ENCODE results near the gene CADM2. TPM values are rescaled to one million over a fixed set of nuclear protein-coding genes. Genes with fewer than 3 reads are reported as not detected.

CADM2 gene
- total RNA-seq, 1 experiment from 2014 or later = 0.47 TPM

DNA sequence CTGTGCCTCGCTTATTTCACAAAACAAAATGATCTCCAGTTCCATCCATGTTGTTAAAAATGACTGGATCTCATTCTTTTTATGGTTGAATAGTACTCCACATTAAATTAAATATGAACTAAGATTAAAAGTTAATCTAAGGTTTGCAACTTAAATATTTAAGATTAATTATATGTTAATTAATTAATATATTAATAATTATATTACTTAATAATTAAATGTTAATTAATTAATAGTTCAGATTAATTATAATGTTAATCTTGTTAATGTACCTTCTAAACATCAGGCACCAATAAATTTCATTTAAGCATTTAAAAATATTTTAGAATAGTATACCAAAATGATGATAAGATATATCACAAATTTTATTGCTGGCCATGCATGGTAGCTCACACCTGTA, 971.9 kb downstream of the CADM2 start:
- no peaks in the 10 kb centered on the region for H4K20me1 ChIP-seq (ENCODE audit: low read length)
- H3K4me2 ChIP-seq (ENCODE audit: low read length) = no peak overlapping the region
- no peaks in the 10 kb centered on the region for H3K27me3 ChIP-seq (ENCODE audit: low read length)
- H3K4me3 ChIP-seq (ENCODE audit: low read length) = no peak overlapping the region
- no peaks in the 10 kb centered on the region for H3K36me3 ChIP-seq (ENCODE audit: low read depth, low read length)
- TF ChIP-seq, protein P1, sequence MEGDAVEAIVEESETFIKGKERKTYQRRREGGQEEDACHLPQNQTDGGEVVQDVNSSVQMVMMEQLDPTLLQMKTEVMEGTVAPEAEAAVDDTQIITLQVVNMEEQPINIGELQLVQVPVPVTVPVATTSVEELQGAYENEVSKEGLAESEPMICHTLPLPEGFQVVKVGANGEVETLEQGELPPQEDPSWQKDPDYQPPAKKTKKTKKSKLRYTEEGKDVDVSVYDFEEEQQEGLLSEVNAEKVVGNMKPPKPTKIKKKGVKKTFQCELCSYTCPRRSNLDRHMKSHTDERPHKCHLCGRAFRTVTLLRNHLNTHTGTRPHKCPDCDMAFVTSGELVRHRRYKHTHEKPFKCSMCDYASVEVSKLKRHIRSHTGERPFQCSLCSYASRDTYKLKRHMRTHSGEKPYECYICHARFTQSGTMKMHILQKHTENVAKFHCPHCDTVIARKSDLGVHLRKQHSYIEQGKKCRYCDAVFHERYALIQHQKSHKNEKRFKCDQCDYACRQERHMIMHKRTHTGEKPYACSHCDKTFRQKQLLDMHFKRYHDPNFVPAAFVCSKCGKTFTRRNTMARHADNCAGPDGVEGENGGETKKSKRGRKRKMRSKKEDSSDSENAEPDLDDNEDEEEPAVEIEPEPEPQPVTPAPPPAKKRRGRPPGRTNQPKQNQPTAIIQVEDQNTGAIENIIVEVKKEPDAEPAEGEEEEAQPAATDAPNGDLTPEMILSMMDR (conservative IDR thresholded peaks at IDR 0.05; ENCODE audit: low read depth, low read length) = no peak
- no peak for TF ChIP-seq EZH2phosphoT487 (IDR thresholded peaks at IDR 0.05; ENCODE audit: borderline replicate concordance, low read length)
- TF ChIP-seq EZH2 (IDR thresholded peaks at IDR 0.05; ENCODE audit: low read length, unreplicated experiment) = no peak
- no peak overlapping the region for H3K27ac ChIP-seq (ENCODE audit: low read length)
- POLR2A ChIA-PET (ENCODE audit: unreplicated experiment) = no interaction called here
- ATAC-seq = no peak
- H3K9me3 ChIP-seq (ENCODE audit: low read length) = no peaks in the 10 kb centered on the region; the same call in 1 of the 2 replicates
- H3K79me2 ChIP-seq (ENCODE audit: low read length) = no peaks in the 10 kb centered on the region
- H2AFZ ChIP-seq (ENCODE audit: low read length) = no peak overlapping the region
- H3F3A ChIP-seq (ENCODE audit: low read length, unreplicated experiment) = no peaks in the 10 kb centered on the region
- no peaks in the 10 kb centered on the region for H3K9me2 ChIP-seq (replicated peaks; ENCODE audit: low read length)
- no peak overlapping the region for H3K9ac ChIP-seq (ENCODE audit: low read length)
- intact Hi-C loops (cut with micrococcal nuclease) = no loop called here
- CTCF ChIA-PET = no interaction called here
- DNase-seq = no peak
- no peaks in the 10 kb centered on the region for H3K4me1 ChIP-seq (ENCODE audit: insufficient read depth, low read length)
- no TSS peak for BruUV-seq (replicated peaks)

- no peak for ATAC-seq
- BruUV-seq (replicated peaks) = no TSS peak
- no peaks in the 10 kb centered on the region for H3K36me3 ChIP-seq (ENCODE audit: low read depth, low read length)
- no peaks in the 10 kb centered on the region for H3K27me3 ChIP-seq (ENCODE audit: low read length)
- H3K4me1 ChIP-seq (ENCODE audit: insufficient read depth, low read length) = no peaks in the 10 kb centered on the region
- H2AFZ ChIP-seq (ENCODE audit: low read length) = no peak overlapping the region
- no peak for DNase-seq
- no peaks in the 10 kb centered on the region for H3K79me2 ChIP-seq (ENCODE audit: low read length)
- CTCF ChIA-PET = no interaction called here
- H3K9me3 ChIP-seq (ENCODE audit: low read length) = no peaks in the 10 kb centered on the region; the same call in 1 of the 2 replicates
- no peak overlapping the region for H3K27ac ChIP-seq (ENCODE audit: low read length)
- no peaks in the 10 kb centered on the region for H3F3A ChIP-seq (ENCODE audit: low read length, unreplicated experiment)
- no peaks in the 10 kb centered on the region for H3K9me2 ChIP-seq (replicated peaks; ENCODE audit: low read length)
- no peak overlapping the region for H3K4me2 ChIP-seq (ENCODE audit: low read length)
- H4K20me1 ChIP-seq (ENCODE audit: low read length) = no peaks in the 10 kb centered on the region
- H3K9ac ChIP-seq (ENCODE audit: low read length) = no peak overlapping the region
- TF ChIP-seq, protein P1 (conservative IDR thresholded peaks at IDR 0.05; ENCODE audit: low read depth, low read length) = no peak
- TF ChIP-seq EZH2 (IDR thresholded peaks at IDR 0.05; ENCODE audit: low read length, unreplicated experiment) = no peak
- TF ChIP-seq EZH2phosphoT487 (IDR thresholded peaks at IDR 0.05; ENCODE audit: borderline replicate concordance, low read length) = no peak
- intact Hi-C loops (cut with micrococcal nuclease) = no loop called here
- POLR2A ChIA-PET (ENCODE audit: unreplicated experiment) = no interaction called here
- no peak overlapping the region for H3K4me3 ChIP-seq (ENCODE audit: low read length)
Observed at GRCh38 chr3:85933326-85933725, 974.5 kb downstream of the CADM2 start.

DNA sequence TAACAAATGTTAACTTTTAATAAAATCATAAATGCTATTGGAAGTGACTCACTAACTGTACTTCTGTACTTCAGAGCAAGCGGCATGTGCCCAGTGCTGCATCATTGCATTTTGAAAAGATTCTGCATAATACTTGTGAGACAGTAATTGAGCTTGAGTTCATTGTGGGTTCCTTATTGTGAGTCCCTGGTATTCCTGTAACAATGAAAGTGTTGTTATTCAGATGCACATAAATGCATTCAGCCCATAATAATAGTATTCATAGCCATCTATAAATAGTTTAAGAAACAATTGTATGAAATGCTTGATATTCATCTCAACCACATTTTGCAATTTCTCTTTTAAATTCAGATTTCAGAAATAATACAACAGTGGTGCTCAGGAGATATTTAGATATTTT, 976.4 kb downstream of the CADM2 start:
- Histone ChIP-seq H3K79me2 (ENCODE audit: low read length) (no peaks in the 10 kb centered on the region), H3K4me3 (ENCODE audit: low read length) (no peak overlapping the region), H2AFZ (ENCODE audit: low read length) (no peak overlapping the region), H3K4me1 (ENCODE audit: insufficient read depth, low read length) (no peaks in the 10 kb centered on the region), H3K9me3 (ENCODE audit: low read length) (no peaks in the 10 kb centered on the region; the same call in 1 of the 2 replicates), H3K36me3 (ENCODE audit: low read depth, low read length) (no peaks in the 10 kb centered on the region), H3K4me2 (ENCODE audit: low read length) (no peak overlapping the region), H4K20me1 (ENCODE audit: low read length) (no peaks in the 10 kb centered on the region), H3K27ac (ENCODE audit: low read length) (no peak overlapping the region), H3F3A (ENCODE audit: low read length, unreplicated experiment) (no peaks in the 10 kb centered on the region), H3K9ac (ENCODE audit: low read length) (no peak overlapping the region), H3K9me2 (replicated peaks; ENCODE audit: low read length) (no peaks in the 10 kb centered on the region), H3K27me3 (ENCODE audit: low read length) (no peaks in the 10 kb centered on the region)
- intact Hi-C loops (cut with micrococcal nuclease) = no loop called here
- BruUV-seq (replicated peaks) = no TSS peak
- ChIA-PET CTCF (no interaction called here), POLR2A (ENCODE audit: unreplicated experiment) (no interaction called here)
- DNase-seq (no peak), ATAC-seq (no peak)
- TF ChIP-seq EZH2 (IDR thresholded peaks at IDR 0.05; ENCODE audit: low read length, unreplicated experiment) (no peak), EZH2phosphoT487 (IDR thresholded peaks at IDR 0.05; ENCODE audit: borderline replicate concordance, low read length) (no peak)
- TF ChIP-seq, protein P1 (conservative IDR thresholded peaks at IDR 0.05; ENCODE audit: low read depth, low read length) = no peak
